Measurements from ENCODE around the gene CLCN6. TPM values are rescaled to one million over a fixed set of nuclear protein-coding genes. Genes with fewer than 3 reads are reported as not detected.
A peak's percentile ranks its signal among the peaks of the same experiment; 100 is the strongest.

Gene CLCN6
- polyA plus RNA-seq, 1 experiment = 6.1 TPM

- Histone ChIP-seq H3K4me3 (ENCODE audit: low read depth, low read length) (no peak overlapping the region), H3K27me3 (ENCODE audit: control insufficient read depth, insufficient read depth, low read length) (no peaks in the 10 kb centered on the region), H3K36me3 (ENCODE audit: control insufficient read depth, insufficient read depth, low read length) (peaks cover 61% of the 10 kb centered on the region)
- CTCF ChIA-PET = interaction anchor here (0.6 to 3.3 kb wide), 22 partner anchors 10 to 192 kb away, joined by 3 to 22 read pairs (median 4); partner anchors contain the start of gene NPPA
- TF ChIP-seq CTCF (IDR thresholded peaks at IDR 0.05; ENCODE audit: insufficient read depth, low read depth, low read length) = peak; percentile 100
- POLR2A ChIA-PET = no interaction called here
- no peak for DNase-seq (ENCODE audit: low read depth)
Observed at GRCh38 chr1:11838349-11839272, 32.6 kb downstream of the CLCN6 start.

- no peak for DNase-seq (ENCODE audit: low read depth)
- POLR2A ChIA-PET = no interaction called here
- TF ChIP-seq CTCF (IDR thresholded peaks at IDR 0.05; ENCODE audit: insufficient read depth, low read depth, low read length) = no peak
- Histone ChIP-seq H3K27me3 (ENCODE audit: control insufficient read depth, insufficient read depth, low read length) (no peaks in the 10 kb centered on the region), H3K4me3 (ENCODE audit: low read depth, low read length) (no peak overlapping the region), H3K36me3 (ENCODE audit: control insufficient read depth, insufficient read depth, low read length) (peaks cover 58% of the 10 kb centered on the region)
- CTCF ChIA-PET = interaction anchor here (0.6 to 3.3 kb wide), 6 partner anchors 49 to 191 kb away, joined by 3 to 12 read pairs (median 4); no protein-coding TSS in a partner anchor
Observed at GRCh38 chr1:11839727-11840705, 34.0 kb downstream of the CLCN6 start.

- no peak for DNase-seq (ENCODE audit: low read depth)
- CTCF ChIA-PET = interaction anchor here (0.8 to 3.3 kb wide), 6 partner anchors 10 to 190 kb away, joined by 3 to 12 read pairs (median 4); no protein-coding TSS in a partner anchor
- POLR2A ChIA-PET = no interaction called here
- no peaks in the 10 kb centered on the region for H3K27me3 ChIP-seq (ENCODE audit: control insufficient read depth, insufficient read depth, low read length)
- no peak for TF ChIP-seq CTCF (IDR thresholded peaks at IDR 0.05; ENCODE audit: insufficient read depth, low read depth, low read length)
- H3K36me3 ChIP-seq (ENCODE audit: control insufficient read depth, insufficient read depth, low read length) = peaks cover 52% of the 10 kb centered on the region
- H3K4me3 ChIP-seq (ENCODE audit: low read depth, low read length) = no peak overlapping the region
Observed at GRCh38 chr1:11841245-11842153, 35.5 kb downstream of the CLCN6 start.

- no peaks in the 10 kb centered on the region for H3K27me3 ChIP-seq (ENCODE audit: control insufficient read depth, insufficient read depth, low read length)
- ChIA-PET CTCF (interaction anchor here (0.6 to 3.3 kb wide), 6 partner anchors 11 to 270 kb away, joined by 3 to 12 read pairs (median 4); no protein-coding TSS in a partner anchor), POLR2A (no interaction called here)
Observed at GRCh38 chr1:11842154-11843041, 36.4 kb downstream of the CLCN6 start.

More at GRCh38 chr1:11842154-11843041, 36.4 kb downstream of the CLCN6 start:
- Histone ChIP-seq H3K36me3 (ENCODE audit: control insufficient read depth, insufficient read depth, low read length) (peaks cover 45% of the 10 kb centered on the region), H3K4me3 (ENCODE audit: low read depth, low read length) (no peak overlapping the region)
- DNase-seq (ENCODE audit: low read depth) = no peak
- no peak for TF ChIP-seq CTCF (IDR thresholded peaks at IDR 0.05; ENCODE audit: insufficient read depth, low read depth, low read length)
